ENCODE data around the gene ANXA9. TPM values are rescaled to one million over a fixed set of nuclear protein-coding genes. Genes with fewer than 3 reads are reported as not detected.

Gene ANXA9
- total RNA-seq, 4 donors from 2014 or later, result 17.6 to 67.5 (median 45.8) TPM

GRCh38 chr1:151036356-151036755 lies 54.3 kb downstream of the ANXA9 start, which contains the start of gene BNIPL:
TSS of gene BNIPL (plus strand) at chr1:151036586. CDS start at chr1:151036726, 140 bp downstream.
- H3K4me1 ChIP-seq, result peaks cover 19% of the 10 kb centered on the region
- peak within 1 kb of the TSS; percentile 66 for H3K27ac ChIP-seq
- DNase-seq (ENCODE audit: low spot score in 2 of 2), result no peak
- H3K36me3 ChIP-seq, result peaks cover 25% of the 10 kb centered on the region
- 31% methylated on average over 2 of the region's 2 CpGs for WGBS
- TF ChIP-seq EP300 (IDR thresholded peaks at IDR 0.05) (no peak), POLR2A (IDR thresholded peaks at IDR 0.05) (no peak), CTCF (IDR thresholded peaks at IDR 0.05) (no peak), POLR2AphosphoS5 (IDR thresholded peaks at IDR 0.05) (no peak)
- peak within 1 kb of the TSS; percentile 38 for H3K4me3 ChIP-seq
- H3K9me3 ChIP-seq, result no peaks in the 10 kb centered on the region
- H3K27me3 ChIP-seq, result no peaks in the 10 kb centered on the region

- WGBS, result 63% methylated on average over 6 of the region's 6 CpGs
- Histone ChIP-seq H3K27ac (peak overlapping the region; percentile 66), H3K4me1 (peaks cover 19% of the 10 kb centered on the region), H3K9me3 (no peaks in the 10 kb centered on the region), H3K36me3 (peaks cover 23% of the 10 kb centered on the region), H3K4me3 (peak overlapping the region; percentile 38), H3K27me3 (no peaks in the 10 kb centered on the region)
- TF ChIP-seq CTCF (IDR thresholded peaks at IDR 0.05) (no peak), POLR2A (IDR thresholded peaks at IDR 0.05) (no peak), POLR2AphosphoS5 (IDR thresholded peaks at IDR 0.05) (no peak), EP300 (IDR thresholded peaks at IDR 0.05) (no peak)
- no peak for DNase-seq (ENCODE audit: low spot score in 2 of 2)
Observed at GRCh38 chr1:151037032-151037431, 54.9 kb downstream of the ANXA9 start.

GRCh38 chr1:151039521-151039920 lies 57.4 kb downstream of the ANXA9 start:
- Histone ChIP-seq H3K36me3 (peaks cover 13% of the 10 kb centered on the region), H3K4me1 (peaks cover 15% of the 10 kb centered on the region), H3K27ac (no peak overlapping the region), H3K4me3 (no peak overlapping the region), H3K27me3 (no peaks in the 10 kb centered on the region), H3K9me3 (no peaks in the 10 kb centered on the region)
- TF ChIP-seq EP300 (IDR thresholded peaks at IDR 0.05) (no peak), POLR2AphosphoS5 (IDR thresholded peaks at IDR 0.05) (no peak), CTCF (IDR thresholded peaks at IDR 0.05) (no peak), POLR2A (IDR thresholded peaks at IDR 0.05) (no peak)
- no peak for DNase-seq (ENCODE audit: low spot score in 2 of 2)
- WGBS, result 88% methylated on average over 3 of the region's 3 CpGs

GRCh38 chr1:151043163-151043562 lies 61.1 kb downstream of the ANXA9 start:
- TF ChIP-seq POLR2AphosphoS5 (IDR thresholded peaks at IDR 0.05) (no peak), EP300 (IDR thresholded peaks at IDR 0.05) (no peak), CTCF (IDR thresholded peaks at IDR 0.05) (no peak), POLR2A (IDR thresholded peaks at IDR 0.05) (no peak)
- Histone ChIP-seq H3K4me1 (peaks cover 14% of the 10 kb centered on the region), H3K27ac (no peak overlapping the region), H3K4me3 (no peak overlapping the region), H3K27me3 (no peaks in the 10 kb centered on the region), H3K36me3 (peaks cover 9% of the 10 kb centered on the region), H3K9me3 (no peaks in the 10 kb centered on the region)
- no peak for DNase-seq (ENCODE audit: low spot score in 2 of 2)
- WGBS, result 96% methylated on average over 1 of the region's 1 CpG

Other genes with a start within 250 kb of the ANXA9 start
- gene CTSS, start 216.5 kb upstream of the ANXA9 start, total RNA-seq, result 10 to 100 TPM in 3 of 4 donors, 1 to 10 TPM in 1; 6.7 to 21.7 (median 15.5) TPM
- 10 to 100 TPM; 46.3 to 98.0 (median 64.2) TPM for gene CTSK, start 174.0 kb upstream of the ANXA9 start, total RNA-seq
- gene ARNT, start 105.7 kb upstream of the ANXA9 start, total RNA-seq, result 10 to 100 TPM; 32.7 to 79.0 (median 41.7) TPM
- not detected for gene CTXND2, start 95.2 kb upstream of the ANXA9 start, total RNA-seq
- gene SETDB1, start 55.9 kb upstream of the ANXA9 start, total RNA-seq, result 10 to 100 TPM; 25.0 to 61.9 (median 38.5) TPM
- gene CERS2, start 7.5 kb upstream of the ANXA9 start, total RNA-seq, result 10 to 100 TPM; 46.5 to 57.9 (median 51.4) TPM
- gene MINDY1, start 24.6 kb downstream of the ANXA9 start, total RNA-seq, result 10 to 100 TPM; 31.7 to 59.1 (median 35.8) TPM
- 10 to 100 TPM; 16.5 to 24.2 (median 20.4) TPM for gene PRUNE1, start 26.2 kb downstream of the ANXA9 start, total RNA-seq
- 100 to 1,000 TPM; 196 to 492 (median 251) TPM for gene BNIPL, start 54.3 kb downstream of the ANXA9 start, total RNA-seq
- gene C1orf56, start 65.5 kb downstream of the ANXA9 start, total RNA-seq, result 1 to 10 TPM; 2.7 to 4.7 (median 3.9) TPM
- gene CDC42SE1, start 77.3 kb downstream of the ANXA9 start, total RNA-seq, result 100 to 1,000 TPM; 109 to 122 (median 115) TPM
- gene MLLT11, start 78.1 kb downstream of the ANXA9 start, total RNA-seq, result 1 to 10 TPM in 3 of 4 donors, under 1 TPM in 1; 0.24 to 1.5 (median 1.2) TPM
- 10 to 100 TPM; 16.2 to 20.6 (median 18.1) TPM for gene GABPB2, start 88.5 kb downstream of the ANXA9 start, total RNA-seq
- gene SEMA6C, start 164.3 kb downstream of the ANXA9 start, total RNA-seq, result 10 to 100 TPM in 3 of 4 donors, 1 to 10 TPM in 1; 5.5 to 19.0 (median 14.9) TPM
- 1 to 10 TPM; 1.0 to 2.5 (median 1.5) TPM for gene TNFAIP8L2, start 174.4 kb downstream of the ANXA9 start, total RNA-seq
- gene LYSMD1, start 183.6 kb downstream of the ANXA9 start, total RNA-seq, result 10 to 100 TPM in 3 of 4 donors, 1 to 10 TPM in 1; 8.4 to 15.2 (median 12.5) TPM
- 10 to 100 TPM; 29.6 to 40.6 (median 35.4) TPM for gene SCNM1, start 183.9 kb downstream of the ANXA9 start, total RNA-seq
- not detected for gene TMOD4, start 193.7 kb downstream of the ANXA9 start, total RNA-seq
- gene VPS72, start 207.9 kb downstream of the ANXA9 start, total RNA-seq, result 10 to 100 TPM; 17.2 to 30.8 (median 26.8) TPM
- 100 to 1,000 TPM in 1 of 4 donors, 10 to 100 TPM in 3; 41.6 to 120 (median 51.6) TPM for gene PIP5K1A, start 216.3 kb downstream of the ANXA9 start, total RNA-seq

All from suprapubic skin (tissue), 4 donors.